Prostate gland (tissue), 2 donors: Measurements from ENCODE around the gene CCL8. TPM values are rescaled to one million over a fixed set of nuclear protein-coding genes. Genes with fewer than 3 reads are reported as not detected.

Experiments used
- DNase-seq: peaks from one replicate; pipeline ENCODE4 v3.0.0-alpha.2; 2019; ENCODE audit warnings: low spot score
- H3K27ac ChIP-seq, 2 donors: fragments of 200-600 bp; sonication (generic); 2 replicates each; pipeline ENCODE4 v1.5.1; 2017 to 2019
- H3K27me3 ChIP-seq: fragments of 200-600 bp; sonication (generic); replicated peaks from 2 replicates; pipeline ENCODE4 v1.5.1; 2019; ENCODE audit not compliant: insufficient read depth
- H3K36me3 ChIP-seq, 2 donors: fragments of 200-600 bp; sonication (generic); 1 replicate in 1 of 2; 2 replicates in 1 of 2; pipeline versions ENCODE4 v1.5.1 to v1.8.1; 2017 to 2019
- H3K4me1 ChIP-seq: fragments of 200-600 bp; sonication (generic); replicated peaks from 2 replicates; pipeline ENCODE4 v1.5.1; 2019
- H3K4me3 ChIP-seq, 2 donors: fragments of 200-600 bp; sonication (generic); 2 replicates each; pipeline ENCODE4 v1.5.1; 2017 to 2019
- H3K9me3 ChIP-seq: fragments of 200-600 bp; sonication (generic); 2 replicates; pipeline ENCODE4 v1.5.1; 2017
- CTCF ChIP-seq, 4 experiments: fragments of 200-600 bp in 2 of 4; fragments of 450-650 bp in 2 of 4; sonication (generic) in 2 of 4; IDR thresholded peaks; 1 replicate in 3 of 4; 2 replicates in 1 of 4; pipeline ENCODE4 v1.5.1; 2016 to 2019; ENCODE audit warnings: antibody characterized with exemption in 4 of 4, mild to moderate bottlenecking in 2 of 4, moderate library complexity in 2 of 4
- POLR2A ChIP-seq: fragments of 450-650 bp; IDR thresholded peaks from one replicate; pipeline ENCODE4 v1.6.1; 2016; ENCODE audit warnings: antibody characterized with exemption, mild to moderate bottlenecking
- POLR2AphosphoS5 ChIP-seq: sonication (generic); formaldehyde crosslinking; IDR thresholded peaks from one replicate; pipeline ENCODE4 v1.6.1; 2017; ENCODE audit warnings: antibody characterized with exemption
- WGBS: methylation state at CpG from one replicate; pipeline ENCODE4 v1.1.5; 2018; 5-methylcytosine and 5-hydroxymethylcytosine counted together
- intact Hi-C: fragments of 100-400 bp; cut with DNase I; formaldehyde crosslinking; loops from one replicate; pipeline ENCODE4 v1.14.2; 2022
- total RNA-seq, 2 donors: library from RNA; depleted of rRNA; stranded (reverse); fragments of >200 nt; gene quantifications; one replicate each; pipeline ENCODE4 v1.1.0, GENCODE V29; 2016

CCL8 gene
- total RNA-seq, 2 donors from 2014 or later: not detected

GRCh38 chr17:34347063-34347462 is 27.8 kb downstream of the CCL8 start:
- intact Hi-C loops: no loop called here
- Histone ChIP-seq H3K9me3 (no peaks in the 10 kb centered on the region), H3K4me3 (no peak overlapping the region), H3K36me3 (no peaks in the 10 kb centered on the region), H3K27me3 (no peaks in the 10 kb centered on the region), H3K27ac (no peak overlapping the region), H3K4me1 (no peaks in the 10 kb centered on the region)
- no peak for TF ChIP-seq POLR2AphosphoS5
- TF ChIP-seq CTCF (IDR thresholded peaks at IDR 0.05): no peak
- TF ChIP-seq POLR2A: no peak
- WGBS: 68% methylated on average over 4 of the region's 4 CpGs
- DNase-seq: no peak

- WGBS: 58% methylated on average over 4 of the region's 4 CpGs
- no peaks in the 10 kb centered on the region for H3K9me3 ChIP-seq
Measured at GRCh38 chr17:34349751-34350150, 30.5 kb downstream of the CCL8 start.

GRCh38 chr17:34351096-34351495 is 31.9 kb downstream of the CCL8 start:
- DNase-seq: no peak
- H3K27me3 ChIP-seq: no peaks in the 10 kb centered on the region
- intact Hi-C loops: loop anchor here (10.0 kb wide), 1 partner anchor 96 kb away; the partner anchor contains the start of gene CCL2
- H3K36me3 ChIP-seq: no peaks in the 10 kb centered on the region
- TF ChIP-seq CTCF (IDR thresholded peaks at IDR 0.05) (no peak), POLR2AphosphoS5 (no peak), POLR2A (no peak)
- no peaks in the 10 kb centered on the region for H3K9me3 ChIP-seq
- no peaks in the 10 kb centered on the region for H3K4me1 ChIP-seq
- 72% methylated on average over 1 of the region's 1 CpG for WGBS
- no peak overlapping the region for H3K4me3 ChIP-seq
- no peak overlapping the region for H3K27ac ChIP-seq

More at GRCh38 chr17:34349751-34350150, 30.5 kb downstream of the CCL8 start:
- no peaks in the 10 kb centered on the region for H3K27me3 ChIP-seq
- no peaks in the 10 kb centered on the region for H3K4me1 ChIP-seq
- H3K27ac ChIP-seq: no peak overlapping the region
- intact Hi-C loops: loop anchor here (10.0 kb wide), 1 partner anchor 95 kb away; the partner anchor contains the start of gene CCL2
- no peak for TF ChIP-seq POLR2AphosphoS5
- no peak for TF ChIP-seq POLR2A
- no peaks in the 10 kb centered on the region for H3K36me3 ChIP-seq
- no peak for DNase-seq
- H3K4me3 ChIP-seq: no peak overlapping the region

GRCh38 chr17:34352191-34352590 is 33.0 kb downstream of the CCL8 start:
- H3K4me1 ChIP-seq: no peaks in the 10 kb centered on the region

GRCh38 chr17:34354637-34355036 is 35.4 kb downstream of the CCL8 start:
- no peaks in the 10 kb centered on the region for H3K36me3 ChIP-seq

More at GRCh38 chr17:34352191-34352590, 33.0 kb downstream of the CCL8 start:
- intact Hi-C loops: loop anchor here (10.0 kb wide), 1 partner anchor 97 kb away; the partner anchor contains the start of gene CCL2
- no peaks in the 10 kb centered on the region for H3K36me3 ChIP-seq
- DNase-seq: no peak
- H3K27ac ChIP-seq: no peak overlapping the region
- no peaks in the 10 kb centered on the region for H3K9me3 ChIP-seq
- H3K27me3 ChIP-seq: no peaks in the 10 kb centered on the region
- H3K4me3 ChIP-seq: no peak overlapping the region
- TF ChIP-seq CTCF (IDR thresholded peaks at IDR 0.05) (no peak), POLR2AphosphoS5 (no peak)

More at GRCh38 chr17:34354637-34355036, 35.4 kb downstream of the CCL8 start:
- no peak for DNase-seq
- Histone ChIP-seq H3K4me1 (no peaks in the 10 kb centered on the region), H3K27me3 (no peaks in the 10 kb centered on the region), H3K9me3 (no peaks in the 10 kb centered on the region), H3K4me3 (no peak overlapping the region), H3K27ac (no peak overlapping the region)
- intact Hi-C loops: loop anchor here (10.0 kb wide), 1 partner anchor 100 kb away; the partner anchor contains the start of gene CCL2
- TF ChIP-seq CTCF (IDR thresholded peaks at IDR 0.05) (no peak), POLR2AphosphoS5 (no peak), POLR2A (no peak)
